Omental fat pad (tissue), 4 donors: ENCODE measurements around the gene PARVG. TPM values are rescaled to one million over a fixed set of nuclear protein-coding genes. Genes with fewer than 3 reads are reported as not detected.
A peak's percentile ranks its signal among the peaks of the same experiment; 100 is the strongest.

Experiments used
- ATAC-seq: fragments of 150-250 bp; one replicate; pipeline ENCODE4 v1.9.1; 2016; ENCODE audit warnings: mild to moderate bottlenecking, moderate library complexity; ENCODE audit not compliant: low FRiP score
- DNase-seq: peaks from one replicate; pipeline ENCODE4 v3.0.0-alpha.2; 2019; ENCODE audit warnings: low spot score
- CTCF ChIP-seq, 3 donors: fragments of 450-650 bp; IDR thresholded peaks; one replicate each; pipeline ENCODE4 v1.5.1; 2016 to 2017; ENCODE audit warnings: antibody characterized with exemption in 3 of 3, mild to moderate bottlenecking in 3 of 3, moderate library complexity in 2 of 3
- total RNA-seq, 4 donors: library from RNA; depleted of rRNA; stranded (reverse); fragments of >200 nt; gene quantifications; one replicate each; pipeline ENCODE4 v1.1.0, GENCODE V29; 2016

PARVG gene
- total RNA-seq, 4 donors from 2014 or later, result 19.4 to 56.7 (median 39.6) TPM

GRCh38 chr22:44188986-44189630 lies 8.4 kb downstream of the PARVG start:
- ATAC-seq (no peak), DNase-seq (no peak)
- no peak for TF ChIP-seq CTCF (IDR thresholded peaks at IDR 0.05)

GRCh38 chr22:44190381-44190976 lies 9.8 kb downstream of the PARVG start:
- DNase-seq, result no peak
- TF ChIP-seq CTCF (IDR thresholded peaks at IDR 0.05), result no peak
- ATAC-seq, result no peak

- no peak for DNase-seq
- ATAC-seq, result no peak
- TF ChIP-seq CTCF (IDR thresholded peaks at IDR 0.05), result no peak
These were observed 10.3 kb downstream of the PARVG start for GRCh38 chr22:44191036-44191454.

- DNase-seq (no peak), ATAC-seq (peak; percentile 8)
- TF ChIP-seq CTCF (IDR thresholded peaks at IDR 0.05), result no peak
These were observed 11.5 kb downstream of the PARVG start for GRCh38 chr22:44192098-44192815.

GRCh38 chr22:44192816-44193534 lies 12.2 kb downstream of the PARVG start:
- no peak for ATAC-seq
- TF ChIP-seq CTCF (IDR thresholded peaks at IDR 0.05), result no peak
- DNase-seq, result no peak

- TF ChIP-seq CTCF (IDR thresholded peaks at IDR 0.05), result no peak
- no peak for DNase-seq
- ATAC-seq, result no peak
These were observed 12.8 kb downstream of the PARVG start for GRCh38 chr22:44193535-44193891.
